ENCODE results near the gene TMEM196. TPM values are rescaled to one million over a fixed set of nuclear protein-coding genes. Genes with fewer than 3 reads are reported as not detected.

Gene TMEM196
- total RNA-seq (under 1 TPM in 1 of 5 donors, not detected in 4; 0.55 TPM), polyA plus RNA-seq (under 1 TPM in 1 of 3 donors, not detected in 2; 0.03 TPM)
- long read RNA-seq, donor 1: 0 reads
- long read RNA-seq, donor 2: 0 reads
- long read RNA-seq, donor 3: 0 reads
- long read RNA-seq, donor 4: 0 reads
- long read RNA-seq, donor 5: 0 reads
- long read RNA-seq, donor 6, full-length matches to known transcripts: 1 of 1 reads
- long read RNA-seq, donor 6, partial matches to known transcripts: 0 of 1 reads
- long read RNA-seq, donor 6, other reads (novel, unspliced or antisense): 0 of 1 reads
- long read RNA-seq, donor 7: 0 reads
- long read RNA-seq, donor 8: 0 reads
- long read RNA-seq, donor 9: 0 reads
- long read RNA-seq, donor 10: 0 reads

GRCh38 chr7:19772841-19773760, at the start of gene TMEM196:
TMEM196 (minus strand) TSS chr7:19773617; CDS start chr7:19772696, 921 bp downstream.
- intact Hi-C loops (cut with DNase I; ENCODE audit: low total_unique reads): no loop called here
- peaks cover 0 to 32% (median 28%) of the 10 kb centered on the region in 3 donors for H3K27me3 ChIP-seq
- peaks cover 12 to 17% (median 15%) of the 10 kb centered on the region in 4 donors for H3K4me1 ChIP-seq
- H3K4me3 ChIP-seq: peak within 1 kb of the TSS; percentile 19 to 40 (median 24)
- 2 to 4% (median 3%) methylated on average over 38 to 49 of the region's 49 CpGs for WGBS, 5 donors
- H3K36me3 ChIP-seq: no peaks in the 10 kb centered on the region
- no peaks in the 10 kb centered on the region for H3K9me3 ChIP-seq
- no peak within 1 kb of the TSS for H3K27ac ChIP-seq
- TF ChIP-seq POLR2AphosphoS5 (IDR thresholded peaks at IDR 0.05): no peak
- TF ChIP-seq POLR2A (IDR thresholded peaks at IDR 0.05): no peak
- TF ChIP-seq EP300 (IDR thresholded peaks at IDR 0.05): no peak
- TF ChIP-seq, protein P1, sequence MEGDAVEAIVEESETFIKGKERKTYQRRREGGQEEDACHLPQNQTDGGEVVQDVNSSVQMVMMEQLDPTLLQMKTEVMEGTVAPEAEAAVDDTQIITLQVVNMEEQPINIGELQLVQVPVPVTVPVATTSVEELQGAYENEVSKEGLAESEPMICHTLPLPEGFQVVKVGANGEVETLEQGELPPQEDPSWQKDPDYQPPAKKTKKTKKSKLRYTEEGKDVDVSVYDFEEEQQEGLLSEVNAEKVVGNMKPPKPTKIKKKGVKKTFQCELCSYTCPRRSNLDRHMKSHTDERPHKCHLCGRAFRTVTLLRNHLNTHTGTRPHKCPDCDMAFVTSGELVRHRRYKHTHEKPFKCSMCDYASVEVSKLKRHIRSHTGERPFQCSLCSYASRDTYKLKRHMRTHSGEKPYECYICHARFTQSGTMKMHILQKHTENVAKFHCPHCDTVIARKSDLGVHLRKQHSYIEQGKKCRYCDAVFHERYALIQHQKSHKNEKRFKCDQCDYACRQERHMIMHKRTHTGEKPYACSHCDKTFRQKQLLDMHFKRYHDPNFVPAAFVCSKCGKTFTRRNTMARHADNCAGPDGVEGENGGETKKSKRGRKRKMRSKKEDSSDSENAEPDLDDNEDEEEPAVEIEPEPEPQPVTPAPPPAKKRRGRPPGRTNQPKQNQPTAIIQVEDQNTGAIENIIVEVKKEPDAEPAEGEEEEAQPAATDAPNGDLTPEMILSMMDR (IDR thresholded peaks at IDR 0.05): no peak
- peak in 1 of 2 donors; percentile 75 for DNase-seq

DNA sequence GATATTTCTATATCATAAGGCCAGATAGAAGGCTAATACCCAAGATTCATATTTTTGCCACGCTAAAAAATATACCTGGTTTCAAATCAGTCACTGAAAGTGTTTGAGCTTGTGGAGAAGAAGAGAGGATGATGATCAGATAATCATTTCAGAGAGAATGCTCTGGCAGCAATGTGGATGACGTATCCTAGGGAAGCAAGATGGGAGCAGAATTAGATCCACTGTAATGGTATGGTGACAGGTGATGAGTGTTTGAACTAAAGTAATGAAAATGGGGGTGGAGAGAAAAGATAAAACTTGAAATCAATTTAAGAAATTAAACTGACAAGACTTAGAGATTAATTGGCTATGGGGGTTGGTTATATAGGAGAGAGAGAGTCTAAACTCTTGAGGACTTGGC, 42.7 kb upstream of the TMEM196 start:
- Histone ChIP-seq H3K27ac (no peak overlapping the region), H3K4me3 (no peak overlapping the region), H3K27me3 (no peaks in the 10 kb centered on the region), H3K9me3 (no peaks in the 10 kb centered on the region), H3K4me1 (no peaks in the 10 kb centered on the region), H3K36me3 (no peaks in the 10 kb centered on the region)
- TF ChIP-seq POLR2AphosphoS5 (IDR thresholded peaks at IDR 0.05): no peak
- no peak for TF ChIP-seq EP300 (IDR thresholded peaks at IDR 0.05)
- no peak for TF ChIP-seq POLR2A (IDR thresholded peaks at IDR 0.05)
- TF ChIP-seq, protein P1 (IDR thresholded peaks at IDR 0.05): no peak
- intact Hi-C loops (cut with DNase I; ENCODE audit: low total_unique reads): no loop called here
- no peak for DNase-seq
- WGBS, 5 donors: 66 to 80% (median 76%) methylated on average over 2 of the region's 2 CpGs

DNA sequence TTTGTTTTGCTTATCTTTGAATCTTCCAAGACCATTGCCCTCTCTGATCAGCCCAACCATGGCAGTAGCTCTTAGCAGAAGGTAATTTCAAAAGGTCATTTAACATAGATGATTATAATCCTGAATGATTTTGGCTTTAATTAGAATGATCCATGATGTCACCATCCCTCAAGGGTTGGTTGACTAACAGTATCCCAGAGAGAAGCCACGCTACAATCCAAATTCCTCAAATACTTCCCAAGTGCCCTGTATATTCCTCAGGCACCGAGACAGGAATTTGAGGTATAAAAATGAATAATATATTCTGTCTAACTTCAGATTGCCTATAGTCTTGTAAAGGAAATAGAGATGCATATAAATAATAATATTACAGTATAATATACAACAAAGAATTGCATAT, 42.1 kb upstream of the TMEM196 start:
- no peak overlapping the region for H3K4me3 ChIP-seq
- no peaks in the 10 kb centered on the region for H3K9me3 ChIP-seq
- no peaks in the 10 kb centered on the region for H3K36me3 ChIP-seq
- TF ChIP-seq POLR2AphosphoS5 (IDR thresholded peaks at IDR 0.05) (no peak), POLR2A (IDR thresholded peaks at IDR 0.05) (no peak)
- TF ChIP-seq, protein P1 (IDR thresholded peaks at IDR 0.05): no peak
- H3K4me1 ChIP-seq: no peaks in the 10 kb centered on the region
- H3K27me3 ChIP-seq: no peaks in the 10 kb centered on the region
- 42 to 68% (median 59%) methylated on average over 2 of the region's 2 CpGs for WGBS, 5 donors
- intact Hi-C loops (cut with DNase I; ENCODE audit: low total_unique reads): no loop called here
- no peak overlapping the region for H3K27ac ChIP-seq
- no peak for DNase-seq

DNA sequence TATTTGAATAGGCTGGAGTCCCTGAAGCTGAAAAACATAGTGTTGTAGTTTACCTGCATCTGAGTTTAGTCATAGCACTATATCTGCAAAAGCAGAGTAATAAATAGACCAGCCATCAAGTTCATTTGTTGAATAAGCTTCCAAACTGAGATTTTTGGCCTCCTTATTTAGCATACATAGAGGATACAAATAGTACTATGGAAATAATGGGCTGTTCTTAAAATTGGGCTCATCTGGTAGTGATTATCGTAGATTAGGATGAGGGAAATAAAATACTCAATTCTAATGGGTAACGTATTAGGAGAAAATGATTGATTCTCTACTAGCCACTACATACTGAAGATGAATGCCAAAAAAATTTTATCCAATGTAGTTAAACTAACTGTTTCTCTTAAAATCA, 41.4 kb upstream of the TMEM196 start:
- 69 to 81% (median 74%) methylated on average over 2 of the region's 2 CpGs for WGBS, 5 donors
- no peaks in the 10 kb centered on the region for H3K27me3 ChIP-seq
- no peaks in the 10 kb centered on the region for H3K9me3 ChIP-seq
- H3K4me3 ChIP-seq: no peak overlapping the region
- TF ChIP-seq POLR2AphosphoS5 (IDR thresholded peaks at IDR 0.05) (no peak), EP300 (IDR thresholded peaks at IDR 0.05) (no peak), POLR2A (IDR thresholded peaks at IDR 0.05) (no peak)
- TF ChIP-seq, protein P1 (IDR thresholded peaks at IDR 0.05): no peak
- no peak overlapping the region for H3K27ac ChIP-seq
- intact Hi-C loops (cut with DNase I; ENCODE audit: low total_unique reads): no loop called here
- peak in 1 of 2 donors; percentile 12 for DNase-seq
- H3K4me1 ChIP-seq: no peaks in the 10 kb centered on the region
- H3K36me3 ChIP-seq: no peaks in the 10 kb centered on the region

All from stomach (tissue), 19 donors.